Activated CD8-positive, alpha-beta memory T cell treated with anti-CD3 and anti-CD28 coated beads, Interleukin-2, amount 50 U/mL, for 24 hours (primary cell): ENCODE results near the gene BCAS3.

Experiments used
- DNase-seq: peaks from one replicate; pipeline ENCODE4 v3.0.0-alpha.2; 2020; ENCODE audit errors: extremely low read depth

The BCAS3 gene

GRCh38 chr17:60675997-60676396 is 1.7 kb upstream of the BCAS3 start:
- no peak for DNase-seq

- no peak for DNase-seq
Observed at GRCh38 chr17:60676758-60677307, 818 bp upstream of the BCAS3 start.

- no peak for DNase-seq
Observed at GRCh38 chr17:60678118-60678444, 430 bp downstream of the BCAS3 start.

GRCh38 chr17:60679287-60679686 is 1.6 kb downstream of the BCAS3 start:
- no peak for DNase-seq

- DNase-seq: no peak
Observed at GRCh38 chr17:60680754-60681153, 3.1 kb downstream of the BCAS3 start.

- no peak for DNase-seq
Observed at GRCh38 chr17:60685437-60685836, 7.8 kb downstream of the BCAS3 start.

GRCh38 chr17:60695960-60696359 is 18.3 kb downstream of the BCAS3 start:
- DNase-seq: no peak

GRCh38 chr17:60699090-60699489 is 21.4 kb downstream of the BCAS3 start:
- DNase-seq: no peak

- DNase-seq: no peak
Observed at GRCh38 chr17:60704170-60704569, 26.5 kb downstream of the BCAS3 start.

GRCh38 chr17:60712675-60713074 is 35.0 kb downstream of the BCAS3 start:
- no peak for DNase-seq

GRCh38 chr17:60713608-60714007 is 36.0 kb downstream of the BCAS3 start:
- DNase-seq: no peak

GRCh38 chr17:60716766-60717165 is 39.1 kb downstream of the BCAS3 start:
- DNase-seq: no peak

GRCh38 chr17:60717814-60718213 is 40.2 kb downstream of the BCAS3 start:
- DNase-seq: no peak

GRCh38 chr17:60720763-60721531 is 43.3 kb downstream of the BCAS3 start:
- peak; percentile 2 for DNase-seq

- no peak for DNase-seq
Observed at GRCh38 chr17:60724647-60725046, 47.0 kb downstream of the BCAS3 start.

- DNase-seq: no peak
Observed at GRCh38 chr17:60729854-60730253, 52.2 kb downstream of the BCAS3 start.

GRCh38 chr17:60730273-60730672 is 52.6 kb downstream of the BCAS3 start:
- no peak for DNase-seq

GRCh38 chr17:60738287-60738686 is 60.6 kb downstream of the BCAS3 start:
- no peak for DNase-seq

- DNase-seq: no peak
Observed at GRCh38 chr17:60740584-60740983, 62.9 kb downstream of the BCAS3 start.

GRCh38 chr17:60741031-60741430 is 63.4 kb downstream of the BCAS3 start:
- DNase-seq: no peak

GRCh38 chr17:60743282-60743681 is 65.6 kb downstream of the BCAS3 start:
- no peak for DNase-seq

- no peak for DNase-seq
Observed at GRCh38 chr17:60743799-60744198, 66.1 kb downstream of the BCAS3 start.

GRCh38 chr17:60744355-60744966 is 66.8 kb downstream of the BCAS3 start:
- no peak for DNase-seq
